OCI-LY1 (cell line): ENCODE measurements around the gene PSMA7.

Experiments
- CTCF ChIP-seq: fragments of 200-600 bp; sonication (generic), shearing (Covaris generic); IDR thresholded peaks from 2 replicates; pipeline ENCODE4 v1.5.1; 2017; ENCODE audit warnings: mild to moderate bottlenecking, antibody characterized with exemption, low read length, moderate library complexity, mixed read lengths
- EZH2 ChIP-seq: fragments of 200-600 bp; sonication (generic), shearing (Covaris generic); IDR thresholded peaks from 2 replicates; pipeline ENCODE4 v1.8.0; 2017; ENCODE audit warnings: borderline replicate concordance, mixed run types, mild to moderate bottlenecking, antibody characterized with exemption, low read length, moderate library complexity, mixed read lengths

GRCh38 chr20:62134735-62135231, 8.4 kb downstream of the PSMA7 start:
- no peak for TF ChIP-seq CTCF
- no peak for TF ChIP-seq EZH2
